WTC11 (cell line): ENCODE results near the gene UBA3. TPM values are rescaled to one million over a fixed set of nuclear protein-coding genes. Genes with fewer than 3 reads are reported as not detected.

Experiments
- ATAC-seq: fragments of 200-7000 bp; cut with Tn5 transposase; 2 replicates; pipeline ENCODE4 v1.10.0; 2021; ENCODE audit warnings: mild to moderate bottlenecking, moderate library complexity
- CTCF ChIA-PET: fragments of 300-600 bp; sonication (Branson Sonifier 250); formaldehyde crosslinking; loops from one replicate; lab custom pipeline; 2021; ENCODE audit warnings: antibody characterized with exemption; lab: Charles Lee
- POLR2A ChIA-PET: fragments of 350-600 bp; sonication (Branson Sonifier 250); formaldehyde crosslinking; loops from one replicate; lab custom pipeline; 2021; ENCODE audit warnings: antibody characterized with exemption; lab: Charles Lee
- DNase-seq: peaks from one replicate; pipeline ENCODE4 v3.0.0; 2021; ENCODE audit warnings: low spot score
- H3K27ac Mint-ChIP-seq: 2 replicates; pipeline ENCODE4 v1.8.0; 2021; ENCODE audit warnings: mixed read lengths
- H3K27me3 Mint-ChIP-seq: 2 replicates; pipeline ENCODE4 v1.8.0; 2021; ENCODE audit warnings: low read depth, mild to moderate bottlenecking, moderate library complexity, mixed read lengths
- H3K36me3 Mint-ChIP-seq: 2 replicates; pipeline ENCODE4 v1.8.0; 2021; ENCODE audit warnings: mixed read lengths
- H3K4me1 Mint-ChIP-seq: 2 replicates; pipeline ENCODE4 v1.8.0; 2022; ENCODE audit warnings: mixed read lengths
- H3K4me3 Mint-ChIP-seq: 2 replicates; pipeline ENCODE4 v1.8.0; 2021; ENCODE audit warnings: mild to moderate bottlenecking, moderate library complexity, mixed read lengths
- H3K9me3 Mint-ChIP-seq: 2 replicates; pipeline ENCODE4 v1.8.0; 2021; ENCODE audit warnings: mixed read lengths
- HMGA2 ChIP-seq: fragments of 250-450 bp; sonication (Bioruptor Pico); IDR thresholded peaks from 2 replicates; pipeline ENCODE4 v1.4.0; 2021; ENCODE audit warnings: mild to moderate bottlenecking, moderate library complexity
- ZNF671 ChIP-seq: fragments of 250-450 bp; sonication (Bioruptor Pico); IDR thresholded peaks from 2 replicates; pipeline ENCODE4 v1.8.0; 2021; ENCODE audit warnings: mild to moderate bottlenecking
- ZSCAN18 ChIP-seq: fragments of 250-450 bp; sonication (Bioruptor Pico); IDR thresholded peaks from 2 replicates; pipeline ENCODE4 v2.1.2; 2022; ENCODE audit warnings: mild to moderate bottlenecking, moderate library complexity
- microRNA-seq: library from miRNA; unstranded; fragments of <30 nt; microRNA quantifications from one replicate; pipeline ENCODE4 v1.2.0, GENCODE V29; 2022; ENCODE audit warnings: borderline number of aligned reads
- total RNA-seq: library from RNA; stranded (reverse); gene quantifications from 3 replicates; pipeline ENCODE4 v1.2.3, GENCODE V29; 2021
- TF ChIP-seq, protein P1 (sequence below): fragments of 200-600 bp; IDR thresholded peaks from 2 replicates; pipeline ENCODE4 v1.8.0; 2022; ENCODE audit warnings: antibody characterized with exemption
- TF ChIP-seq, protein P2 (sequence below): sonication (generic); formaldehyde crosslinking; IDR thresholded peaks from 2 replicates; pipeline ENCODE4 v1.8.1; 2023; ENCODE audit warnings: mild to moderate bottlenecking, missing genetic modification reagents
- TF ChIP-seq, protein P3 (sequence below): sonication (generic); formaldehyde crosslinking; IDR thresholded peaks from 2 replicates; pipeline ENCODE4 v1.8.1; 2023; ENCODE audit warnings: mild to moderate bottlenecking, moderate library complexity, missing genetic modification reagents

UBA3 gene
- total RNA-seq, 1 experiment from 2014 or later = 75.0 TPM

DNA sequence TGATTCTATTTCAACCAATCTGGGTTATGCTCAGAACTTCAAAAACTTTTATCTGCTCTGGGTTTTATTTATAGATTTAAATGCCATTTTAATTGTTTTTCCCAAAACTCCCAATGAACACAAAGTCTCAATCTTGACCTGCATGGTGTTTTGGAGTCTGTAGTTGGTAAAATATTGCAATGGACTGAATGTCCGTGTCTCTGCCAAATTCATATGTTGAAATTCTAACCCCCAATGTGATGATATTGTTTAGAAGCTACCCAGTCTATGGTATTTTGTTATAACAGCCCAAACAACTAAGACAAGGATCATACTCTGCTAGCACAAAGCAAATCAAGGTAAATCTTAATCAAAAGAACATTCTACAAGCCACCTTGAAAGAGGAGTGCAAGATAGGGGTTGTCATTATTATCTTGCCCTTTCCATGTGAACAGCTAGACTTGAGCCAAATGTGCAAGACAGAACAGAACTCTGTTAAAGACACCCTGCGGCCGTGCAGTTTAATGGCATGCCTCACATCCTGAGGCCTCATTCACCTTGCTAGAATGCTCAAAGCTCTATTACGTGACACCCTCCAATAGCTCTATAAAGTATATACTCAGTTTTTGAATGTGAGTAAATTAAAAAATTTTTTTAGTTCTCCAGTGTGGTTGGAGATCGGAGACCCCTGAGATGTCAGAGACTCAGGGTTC, 74.2 kb downstream of the UBA3 start (continued):
- no peak for TF ChIP-seq ZSCAN18 (CRISPR knock-in tag)

DNA sequence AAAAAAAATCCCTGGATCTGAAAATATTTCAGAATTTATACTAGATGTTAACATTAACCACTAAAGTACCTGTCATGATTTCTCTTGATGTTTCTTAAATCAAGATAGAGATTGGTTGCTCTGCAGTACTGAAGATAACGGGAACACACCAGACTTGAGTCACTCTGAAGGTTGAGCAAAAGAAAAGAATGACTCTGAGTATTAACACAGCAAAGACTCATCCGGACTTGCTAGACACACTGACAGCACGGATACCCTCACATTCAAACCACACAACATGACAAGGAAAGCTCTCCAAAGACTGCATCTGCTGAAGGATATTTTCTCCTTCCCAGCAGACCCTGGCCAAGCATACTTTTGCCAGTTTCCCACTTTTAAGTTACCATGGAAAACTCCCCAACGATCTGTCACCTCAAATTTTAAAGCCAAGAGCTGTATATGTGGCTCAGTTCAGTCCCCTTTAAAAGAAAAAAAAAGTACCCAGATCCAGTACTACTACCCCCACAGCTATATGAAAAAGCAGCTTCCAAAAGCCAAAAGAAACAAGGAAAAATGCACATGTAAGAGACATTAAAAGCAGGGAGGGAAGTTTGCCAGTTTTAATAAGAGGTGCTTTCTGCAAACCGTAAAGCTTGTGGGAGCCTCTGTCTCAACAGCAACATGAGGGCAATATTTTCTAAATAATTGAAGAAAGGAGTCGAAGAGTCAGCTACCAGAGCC, 74.9 kb downstream of the UBA3 start:
- peaks cover 57% of the 10 kb centered on the region for H3K36me3 Mint-ChIP-seq
- H3K4me1 Mint-ChIP-seq = peaks cover 23% of the 10 kb centered on the region
- TF ChIP-seq, protein P1, sequence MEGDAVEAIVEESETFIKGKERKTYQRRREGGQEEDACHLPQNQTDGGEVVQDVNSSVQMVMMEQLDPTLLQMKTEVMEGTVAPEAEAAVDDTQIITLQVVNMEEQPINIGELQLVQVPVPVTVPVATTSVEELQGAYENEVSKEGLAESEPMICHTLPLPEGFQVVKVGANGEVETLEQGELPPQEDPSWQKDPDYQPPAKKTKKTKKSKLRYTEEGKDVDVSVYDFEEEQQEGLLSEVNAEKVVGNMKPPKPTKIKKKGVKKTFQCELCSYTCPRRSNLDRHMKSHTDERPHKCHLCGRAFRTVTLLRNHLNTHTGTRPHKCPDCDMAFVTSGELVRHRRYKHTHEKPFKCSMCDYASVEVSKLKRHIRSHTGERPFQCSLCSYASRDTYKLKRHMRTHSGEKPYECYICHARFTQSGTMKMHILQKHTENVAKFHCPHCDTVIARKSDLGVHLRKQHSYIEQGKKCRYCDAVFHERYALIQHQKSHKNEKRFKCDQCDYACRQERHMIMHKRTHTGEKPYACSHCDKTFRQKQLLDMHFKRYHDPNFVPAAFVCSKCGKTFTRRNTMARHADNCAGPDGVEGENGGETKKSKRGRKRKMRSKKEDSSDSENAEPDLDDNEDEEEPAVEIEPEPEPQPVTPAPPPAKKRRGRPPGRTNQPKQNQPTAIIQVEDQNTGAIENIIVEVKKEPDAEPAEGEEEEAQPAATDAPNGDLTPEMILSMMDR = no peak
- TF ChIP-seq, protein P2, sequence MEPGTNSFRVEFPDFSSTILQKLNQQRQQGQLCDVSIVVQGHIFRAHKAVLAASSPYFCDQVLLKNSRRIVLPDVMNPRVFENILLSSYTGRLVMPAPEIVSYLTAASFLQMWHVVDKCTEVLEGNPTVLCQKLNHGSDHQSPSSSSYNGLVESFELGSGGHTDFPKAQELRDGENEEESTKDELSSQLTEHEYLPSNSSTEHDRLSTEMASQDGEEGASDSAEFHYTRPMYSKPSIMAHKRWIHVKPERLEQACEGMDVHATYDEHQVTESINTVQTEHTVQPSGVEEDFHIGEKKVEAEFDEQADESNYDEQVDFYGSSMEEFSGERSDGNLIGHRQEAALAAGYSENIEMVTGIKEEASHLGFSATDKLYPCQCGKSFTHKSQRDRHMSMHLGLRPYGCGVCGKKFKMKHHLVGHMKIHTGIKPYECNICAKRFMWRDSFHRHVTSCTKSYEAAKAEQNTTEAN (CRISPR knock-in tag) = no peak
- TF ChIP-seq, protein P3, sequence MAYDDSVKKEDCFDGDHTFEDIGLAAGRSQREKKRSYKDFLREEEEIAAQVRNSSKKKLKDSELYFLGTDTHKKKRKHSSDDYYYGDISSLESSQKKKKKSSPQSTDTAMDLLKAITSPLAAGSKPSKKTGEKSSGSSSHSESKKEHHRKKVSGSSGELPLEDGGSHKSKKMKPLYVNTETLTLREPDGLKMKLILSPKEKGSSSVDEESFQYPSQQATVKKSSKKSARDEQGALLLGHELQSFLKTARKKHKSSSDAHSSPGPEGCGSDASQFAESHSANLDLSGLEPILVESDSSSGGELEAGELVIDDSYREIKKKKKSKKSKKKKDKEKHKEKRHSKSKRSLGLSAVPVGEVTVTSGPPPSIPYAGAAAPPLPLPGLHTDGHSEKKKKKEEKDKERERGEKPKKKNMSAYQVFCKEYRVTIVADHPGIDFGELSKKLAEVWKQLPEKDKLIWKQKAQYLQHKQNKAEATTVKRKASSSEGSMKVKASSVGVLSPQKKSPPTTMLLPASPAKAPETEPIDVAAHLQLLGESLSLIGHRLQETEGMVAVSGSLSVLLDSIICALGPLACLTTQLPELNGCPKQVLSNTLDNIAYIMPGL (CRISPR knock-in tag) = no peak
- TF ChIP-seq ZNF671 (CRISPR knock-in tag) (no peak), HMGA2 (CRISPR knock-in tag) (no peak)
- POLR2A ChIA-PET = no interaction called here
- CTCF ChIA-PET = interaction anchor here (1.0 kb wide), 1 partner anchor 14 kb away, joined by 3 read pairs; no protein-coding TSS in a partner anchor
- H3K9me3 Mint-ChIP-seq = no peaks in the 10 kb centered on the region
- DNase-seq (no peak), ATAC-seq (no peak)
- peak overlapping the region; percentile 0; the same call in 1 of the 2 replicates for H3K27ac Mint-ChIP-seq
- H3K4me3 Mint-ChIP-seq = no peak overlapping the region
- no peaks in the 10 kb centered on the region for H3K27me3 Mint-ChIP-seq

Small RNAs within 50 kb of the gene (microRNA-seq; reads per million reads assigned to microRNA genes)
- gene MIR3136 = not detected

Other genes with a start within 250 kb of the UBA3 start
- gene TAFA4, start 147.8 kb downstream of the UBA3 start, total RNA-seq = 4.2 to 6.6 TPM (median 6.3 TPM) in 3 replicates
- gene EOGT, start 66.7 kb downstream of the UBA3 start, total RNA-seq = 26.2 to 32.9 TPM (median 27.7 TPM) in 3 replicates
- gene TMF1, start 28.0 kb downstream of the UBA3 start, total RNA-seq = 18.8 to 23.9 TPM (median 20.6 TPM) in 3 replicates
- 28.4 to 30.8 TPM (median 29.9 TPM) in 3 replicates for gene ARL6IP5, start 4.6 kb upstream of the UBA3 start, total RNA-seq
- gene LMOD3, start 42.2 kb upstream of the UBA3 start, total RNA-seq = not detected in 3 replicates